Stimulated activated CD8-positive, alpha-beta memory T cell treated with anti-CD3 and anti-CD28 coated beads, Interleukin-15, amount 100 ng/mL, for 24 hours (primary cell): Measurements from ENCODE around the gene ZNF79.

Experiments used
- DNase-seq: peaks from one replicate; pipeline ENCODE4 v3.0.0-alpha.2; 2020; ENCODE audit warnings: low read depth

Gene ZNF79

DNA sequence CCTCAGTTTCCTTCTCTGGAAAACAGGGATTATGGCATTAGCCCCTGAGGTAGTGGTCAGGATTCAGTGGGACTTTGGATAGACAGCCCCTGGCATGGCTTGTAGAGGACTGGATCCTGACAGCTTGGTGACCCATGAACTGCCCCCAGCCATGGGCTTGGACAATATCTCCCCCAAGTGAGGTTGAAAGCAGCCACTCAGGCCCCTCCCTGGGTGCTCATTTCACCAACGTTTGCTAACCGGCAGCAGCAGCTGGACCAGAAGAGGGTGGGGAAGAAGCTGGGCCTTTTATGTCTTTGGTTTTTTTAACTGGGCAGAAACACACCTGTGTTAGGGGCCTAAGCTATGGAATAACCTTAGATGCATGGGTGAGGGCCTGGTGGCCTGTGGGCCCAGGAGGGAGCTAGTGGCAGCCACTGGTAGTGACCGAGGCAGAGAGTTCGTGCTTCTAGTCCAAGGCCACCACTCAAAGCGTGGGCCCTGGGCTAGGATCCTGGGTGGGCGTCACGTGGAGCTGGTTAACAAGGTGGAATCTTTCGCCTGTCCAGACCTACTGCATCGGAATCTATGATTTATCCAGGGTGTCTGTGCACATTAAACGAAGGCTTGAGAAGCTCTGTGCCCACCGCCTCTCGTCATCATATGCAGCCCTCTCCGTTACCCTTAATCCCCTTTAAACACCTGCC, 25.3 kb upstream of the ZNF79 start:
- no peak for DNase-seq

DNA sequence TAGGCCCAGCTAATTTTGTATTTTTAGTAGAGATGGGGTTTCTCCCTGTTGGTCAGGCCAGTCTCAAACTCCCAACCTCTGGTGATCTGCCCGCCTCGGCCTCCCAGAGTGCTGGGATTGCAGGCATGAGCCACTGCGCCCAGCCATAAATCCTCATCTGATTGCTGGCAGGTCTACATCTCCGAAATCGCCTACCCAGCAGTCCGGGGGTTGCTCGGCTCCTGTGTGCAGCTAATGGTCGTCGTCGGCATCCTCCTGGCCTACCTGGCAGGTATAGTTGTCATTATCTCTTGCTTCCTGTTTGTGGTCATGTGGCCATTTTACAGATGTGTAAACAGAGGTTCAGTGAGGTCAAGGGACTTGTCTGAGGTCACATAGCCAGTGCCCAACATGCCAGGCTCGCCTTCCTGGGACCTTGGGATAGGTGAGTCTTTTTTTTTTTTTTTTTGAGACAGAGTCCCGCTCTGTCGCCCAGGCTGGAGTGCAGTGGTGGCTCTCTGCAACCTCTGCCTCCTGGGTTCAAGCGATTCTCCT, 24.4 kb upstream of the ZNF79 start:
- no peak for DNase-seq

GRCh38 chr9:127402401-127403090, 21.6 kb upstream of the ZNF79 start:
- no peak for DNase-seq

- DNase-seq = no peak
Measured at GRCh38 chr9:127403507-127404192, 20.5 kb upstream of the ZNF79 start.

- no peak for DNase-seq
Measured at GRCh38 chr9:127404631-127405030, 19.6 kb upstream of the ZNF79 start.

DNA sequence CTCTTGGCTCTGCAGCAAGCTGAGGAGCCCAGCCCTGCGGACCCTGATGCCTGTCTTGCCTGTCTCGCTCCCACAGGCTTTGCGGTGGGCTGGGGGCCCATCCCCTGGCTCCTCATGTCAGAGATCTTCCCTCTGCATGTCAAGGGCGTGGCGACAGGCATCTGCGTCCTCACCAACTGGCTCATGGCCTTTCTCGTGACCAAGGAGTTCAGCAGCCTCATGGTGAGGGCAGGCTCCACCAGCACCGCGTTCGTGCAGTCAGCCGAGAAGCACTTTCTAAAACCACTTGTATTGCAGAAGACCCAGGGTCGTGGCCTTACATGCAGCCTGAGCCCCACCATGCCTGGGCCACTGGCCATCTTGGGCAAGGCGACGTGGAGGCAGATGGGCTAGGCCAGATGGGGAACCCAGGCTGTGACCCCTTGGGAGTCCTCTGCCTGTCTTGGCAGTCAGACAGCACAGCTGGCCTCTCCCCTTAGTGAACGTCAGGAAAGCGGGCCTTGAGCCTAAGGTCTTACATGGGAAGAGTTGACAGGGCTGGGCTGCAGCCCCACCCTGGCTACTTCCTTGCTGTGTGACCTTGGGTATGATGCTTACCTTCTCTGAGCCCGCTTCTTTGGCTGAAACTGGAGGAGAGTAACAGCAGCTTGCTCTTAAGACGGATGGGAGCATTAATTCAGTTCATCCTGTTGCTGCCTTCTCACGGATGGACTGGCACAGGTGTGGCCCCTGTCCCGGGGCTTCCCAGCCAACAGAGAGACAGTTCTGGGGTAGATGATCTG, 18.6 kb upstream of the ZNF79 start:
- DNase-seq = no peak

DNA sequence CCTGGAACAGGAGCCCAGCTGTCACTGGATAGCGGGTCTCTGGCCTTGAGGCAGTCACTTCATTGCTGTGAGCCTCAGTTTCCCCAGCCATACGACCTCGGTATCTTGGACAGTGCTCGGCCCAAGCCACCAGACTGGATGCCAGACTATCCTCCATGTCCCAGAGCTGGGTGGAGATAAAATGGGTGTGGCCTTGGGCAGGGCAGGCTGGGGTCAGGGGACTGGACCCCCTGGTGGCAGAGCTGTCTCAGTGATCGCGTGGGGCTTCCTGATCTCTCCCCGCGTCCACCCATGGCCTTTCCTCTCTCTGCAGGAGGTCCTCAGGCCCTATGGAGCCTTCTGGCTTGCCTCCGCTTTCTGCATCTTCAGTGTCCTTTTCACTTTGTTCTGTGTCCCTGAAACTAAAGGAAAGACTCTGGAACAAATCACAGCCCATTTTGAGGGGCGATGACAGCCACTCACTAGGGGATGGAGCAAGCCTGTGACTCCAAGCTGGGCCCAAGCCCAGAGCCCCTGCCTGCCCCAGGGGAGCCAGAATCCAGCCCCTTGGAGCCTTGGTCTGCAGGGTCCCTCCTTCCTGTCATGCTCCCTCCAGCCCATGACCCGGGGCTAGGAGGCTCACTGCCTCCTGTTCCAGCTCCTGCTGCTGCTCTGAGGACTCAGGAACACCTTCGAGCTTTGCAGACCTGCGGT, 17.2 kb upstream of the ZNF79 start:
- no peak for DNase-seq

DNA sequence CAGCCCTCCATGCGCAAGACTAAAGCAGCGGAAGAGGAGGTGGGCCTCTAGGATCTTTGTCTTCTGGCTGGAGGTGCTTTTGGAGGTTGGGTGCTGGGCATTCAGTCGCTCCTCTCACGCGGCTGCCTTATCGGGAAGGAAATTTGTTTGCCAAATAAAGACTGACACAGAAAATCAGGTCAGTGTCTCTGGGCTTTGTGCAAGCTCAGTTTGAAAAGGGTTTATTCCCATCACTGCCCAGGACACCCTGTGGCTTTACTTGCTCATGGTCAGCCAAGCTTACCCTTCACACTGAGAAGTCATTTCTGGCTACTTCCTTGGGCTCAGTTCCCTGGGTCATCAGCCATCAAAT, 16.7 kb upstream of the ZNF79 start:
- DNase-seq = no peak

- no peak for DNase-seq
Measured at GRCh38 chr9:127411122-127411521, 13.1 kb upstream of the ZNF79 start.

- DNase-seq = no peak
Measured at GRCh38 chr9:127415141-127415540, 9.0 kb upstream of the ZNF79 start.

GRCh38 chr9:127415657-127416056, 8.5 kb upstream of the ZNF79 start:
- no peak for DNase-seq

DNA sequence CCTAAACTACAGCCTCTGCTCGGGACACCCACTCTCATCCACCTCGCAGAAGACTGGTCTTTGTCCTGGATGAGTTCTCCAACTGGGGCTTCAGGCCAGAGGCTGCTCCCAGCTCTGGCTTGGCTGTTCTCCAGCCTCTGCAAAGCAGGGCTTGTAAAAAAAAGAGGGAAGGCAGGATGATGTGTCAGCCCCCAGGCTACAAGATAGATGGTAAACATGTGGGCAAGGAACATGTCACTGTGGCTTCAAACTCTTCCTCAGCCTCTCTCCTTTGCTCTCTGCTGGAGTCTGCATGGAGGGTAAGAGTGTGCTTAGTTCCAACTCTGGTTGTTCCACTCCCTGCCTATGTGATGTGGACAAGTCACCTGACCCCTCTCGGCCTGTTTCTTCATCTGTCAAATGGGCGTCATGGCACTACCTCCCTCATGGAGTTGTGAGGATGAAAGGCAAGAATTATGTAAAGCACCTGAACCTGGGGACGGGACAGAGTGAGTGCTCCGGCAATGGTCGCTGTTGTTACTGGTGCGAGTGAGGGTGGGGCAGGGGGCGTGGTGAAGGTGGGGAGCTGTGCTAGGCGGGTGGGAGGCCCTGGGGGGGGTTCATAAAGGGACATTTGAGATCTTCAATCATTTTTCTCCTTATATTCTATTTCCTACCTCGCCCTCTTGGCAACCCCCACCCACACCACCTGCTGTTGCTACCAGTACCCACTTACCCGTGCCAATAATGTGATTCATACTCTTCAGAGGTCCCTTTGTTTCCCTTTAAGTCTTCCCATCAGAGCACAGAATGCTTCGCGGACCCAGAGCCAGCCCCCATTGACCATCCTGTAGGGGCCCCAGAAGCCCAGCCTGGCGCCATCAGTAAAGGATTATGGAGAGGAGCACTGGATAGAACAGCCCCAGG, 6.8 kb upstream of the ZNF79 start:
- no peak for DNase-seq

- DNase-seq = no peak
Measured at GRCh38 chr9:127418037-127418471, 6.1 kb upstream of the ZNF79 start.

- no peak for DNase-seq
Measured at GRCh38 chr9:127419348-127419747, 4.8 kb upstream of the ZNF79 start.

- DNase-seq = no peak
Measured at GRCh38 chr9:127421057-127421456, 3.1 kb upstream of the ZNF79 start.

DNA sequence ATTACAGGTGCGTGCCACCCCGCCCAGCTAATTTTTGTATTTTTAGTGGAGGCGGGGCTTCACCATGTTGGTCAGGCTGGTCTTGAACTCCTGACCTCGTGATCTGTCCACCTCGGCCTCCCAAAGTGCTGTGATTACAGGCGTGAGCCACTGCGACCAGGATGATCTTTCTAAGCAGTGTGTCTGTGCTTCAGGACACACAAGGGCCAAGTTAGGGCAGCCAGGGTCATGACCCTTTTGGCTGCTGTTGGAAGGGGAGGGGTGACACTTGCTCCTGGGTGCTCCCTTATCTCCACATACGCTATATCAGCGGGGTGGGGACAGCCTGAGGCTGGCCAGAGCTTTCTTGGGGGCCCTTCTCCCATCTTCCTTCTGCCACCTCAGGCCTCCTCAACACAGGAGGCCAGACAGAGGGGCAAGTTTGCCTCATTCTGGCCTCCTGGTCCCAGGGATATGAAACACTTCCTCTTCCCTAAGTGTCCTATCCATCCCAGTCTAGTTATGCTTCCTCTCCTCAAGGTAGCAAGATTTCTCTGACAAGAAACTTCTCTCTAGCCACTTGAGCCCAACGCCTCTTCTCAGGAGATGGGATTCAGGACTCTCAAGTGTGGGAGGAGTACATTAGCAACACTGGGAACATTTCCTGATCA, 1.9 kb upstream of the ZNF79 start:
- DNase-seq = no peak

- DNase-seq = no peak
Measured at GRCh38 chr9:127422787-127423186, 1.4 kb upstream of the ZNF79 start.

GRCh38 chr9:127423476-127423933, 677 bp upstream of the ZNF79 start:
- no peak for DNase-seq

DNA sequence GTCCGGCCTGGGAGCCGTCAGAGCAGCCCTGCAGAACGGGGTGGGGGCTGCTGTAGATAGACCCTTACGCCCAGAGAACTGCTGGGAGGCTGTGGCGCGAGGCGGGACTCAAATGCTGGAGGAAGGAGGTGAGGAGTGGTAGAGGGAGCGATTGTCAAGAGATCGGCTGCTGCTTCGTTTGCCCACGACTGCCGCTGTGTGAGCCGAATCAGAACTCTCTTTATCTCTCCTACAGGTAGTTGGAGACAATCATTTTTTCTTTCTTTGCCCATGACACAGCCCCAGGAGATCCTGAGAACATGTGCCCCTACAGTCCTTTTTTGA, 456 bp downstream of the ZNF79 start:
- no peak for DNase-seq

DNA sequence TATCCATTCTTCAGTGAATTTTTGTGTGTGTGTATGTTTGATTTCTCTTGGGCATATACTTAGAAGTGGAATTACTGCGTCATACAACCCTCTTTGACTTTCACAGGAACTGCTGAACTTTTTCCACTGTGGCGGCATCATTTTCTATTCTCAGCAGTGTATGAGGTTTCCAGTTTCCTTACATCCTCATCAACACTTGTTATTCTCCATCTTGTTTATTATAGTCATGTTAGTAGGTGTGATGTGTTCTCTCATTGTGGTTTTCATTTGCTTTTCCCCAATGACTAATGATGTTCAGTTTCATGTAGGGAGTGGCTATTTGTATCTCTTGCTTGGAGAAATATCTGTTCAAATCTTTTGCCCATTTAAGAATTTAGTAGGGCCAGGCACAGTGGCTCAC, 2.6 kb downstream of the ZNF79 start:
- DNase-seq = no peak
